Trophoblast cell (in vitro differentiated cells and primary cell): ENCODE data around the gene PHETA2.

Source experiments
- DNase-seq, 2 donors: peaks; one replicate each; pipeline ENCODE4 v3.0.0-alpha.2; 2016
- H2AFZ ChIP-seq: 2 replicates; pipeline ENCODE4 v1.6.1; 2013; ENCODE audit warnings: low read length, moderate library complexity, mild to moderate bottlenecking; ENCODE audit not compliant: insufficient read depth, poor library complexity
- H2AK5ac ChIP-seq: 2 replicates; pipeline ENCODE4 v1.6.1; 2013; ENCODE audit warnings: mild to moderate bottlenecking, low read length
- H2BK120ac ChIP-seq: 2 replicates; pipeline ENCODE4 v1.6.1; 2013; ENCODE audit warnings: low read length, mild to moderate bottlenecking, moderate library complexity; ENCODE audit not compliant: insufficient read depth, poor library complexity
- H2BK12ac ChIP-seq: 2 replicates; pipeline ENCODE4 v1.6.1; 2013; ENCODE audit warnings: mild to moderate bottlenecking, low read length, moderate library complexity
- H2BK5ac ChIP-seq: 2 replicates; pipeline ENCODE4 v1.6.1; 2013; ENCODE audit warnings: low read length, low read depth, moderate library complexity, mild to moderate bottlenecking; ENCODE audit not compliant: poor library complexity
- H3K14ac ChIP-seq: 2 replicates; pipeline ENCODE4 v1.6.1; 2013; ENCODE audit warnings: mild to moderate bottlenecking, low read length
- H3K18ac ChIP-seq: 2 replicates; pipeline ENCODE4 v1.6.1; 2013; ENCODE audit warnings: mild to moderate bottlenecking, low read length
- H3K23ac ChIP-seq: 2 replicates; pipeline ENCODE4 v1.6.1; 2013; ENCODE audit warnings: low read length
- H3K27ac ChIP-seq: 2 replicates; pipeline ENCODE4 v1.5.1; 2013; ENCODE audit warnings: low read depth, mild to moderate bottlenecking, inconsistent platforms, low read length, moderate library complexity
- H3K27me3 ChIP-seq: 2 replicates; pipeline ENCODE4 v1.6.1; 2013; ENCODE audit warnings: inconsistent platforms, mild to moderate bottlenecking, low read length, moderate library complexity; ENCODE audit not compliant: insufficient read depth
- H3K36me3 ChIP-seq, 2 experiments: 1 replicate in 1 of 2; 2 replicates in 1 of 2; pipeline ENCODE4 v1.6.1; 2013; ENCODE audit warnings: low read length in 2 of 2, mild to moderate bottlenecking in 2 of 2, moderate library complexity in 1 of 2; ENCODE audit not compliant: insufficient read depth in 2 of 2, control insufficient read depth in 1 of 2
- H3K4ac ChIP-seq: 2 replicates; pipeline ENCODE4 v1.6.1; 2013; ENCODE audit warnings: low read depth, mild to moderate bottlenecking, low read length, moderate library complexity
- H3K4me1 ChIP-seq, 2 experiments: 1 replicate in 1 of 2; 2 replicates in 1 of 2; pipeline ENCODE4 v1.6.1; 2013; ENCODE audit warnings: low read length in 2 of 2, mild to moderate bottlenecking in 2 of 2, moderate library complexity in 1 of 2; ENCODE audit not compliant: insufficient read depth in 2 of 2, control insufficient read depth in 1 of 2
- H3K4me2 ChIP-seq: 2 replicates; pipeline ENCODE4 v1.6.1; 2013; ENCODE audit warnings: inconsistent platforms, mild to moderate bottlenecking, low read length, moderate library complexity
- H3K4me3 ChIP-seq: 2 replicates; pipeline ENCODE4 v1.5.1; 2013; ENCODE audit warnings: mild to moderate bottlenecking, low read depth, low read length, inconsistent platforms
- H3K79me1 ChIP-seq: one replicate; pipeline ENCODE4 v1.6.1; 2013; ENCODE audit warnings: low read length
- H3K79me2 ChIP-seq: 2 replicates; pipeline ENCODE4 v1.6.1; 2013; ENCODE audit warnings: low read length, mild to moderate bottlenecking; ENCODE audit not compliant: control insufficient read depth, insufficient read depth, poor library complexity
- H3K9ac ChIP-seq: 2 replicates; pipeline ENCODE4 v1.6.1; 2013; ENCODE audit warnings: mild to moderate bottlenecking, low read length
- H3K9me3 ChIP-seq: 2 replicates; pipeline ENCODE4 v1.6.1; 2013; ENCODE audit warnings: low read depth, mild to moderate bottlenecking, control low read depth, inconsistent platforms, low read length; ENCODE audit not compliant: insufficient read depth
- H4K12ac ChIP-seq: 2 replicates; pipeline ENCODE4 v1.6.1; 2013; ENCODE audit warnings: low read depth, mild to moderate bottlenecking, low read length, moderate library complexity
- H4K8ac ChIP-seq: 2 replicates; pipeline ENCODE4 v1.6.1; 2013; ENCODE audit warnings: low read depth, mild to moderate bottlenecking, low read length, moderate library complexity
- H4K91ac ChIP-seq: one replicate; pipeline ENCODE4 v1.6.1; 2013; ENCODE audit warnings: low read depth, mild to moderate bottlenecking, low read length, moderate library complexity
- WGBS: extraction: QIAGEN DNeasy Blood & Tissue Kit; methylation state at CpG from one replicate; pipeline ENCODE4 v1.1.7; 2013; ENCODE audit warnings: missing lambda C conversion rate; ENCODE audit not compliant: insufficient read length, insufficient coverage; ENCODE audit errors: extremely low coverage; 5-methylcytosine and 5-hydroxymethylcytosine counted together

The PHETA2 gene

GRCh38 chr22:42079319-42080251, 5.5 kb downstream of the PHETA2 start, which contains the start of gene SMDT1:
Gene SMDT1 (plus strand): TSS chr22:42079700. CDS start chr22:42079769, 69 bp downstream.
- H2AK5ac ChIP-seq: peak within 1 kb of the TSS; percentile 98
- peak; percentile 99 to 100 for DNase-seq
- H3K27me3 ChIP-seq: no peaks in the 10 kb centered on the region
- peak within 1 kb of the TSS; percentile 93 for H3K14ac ChIP-seq
- peak within 1 kb of the TSS; percentile 86 for H3K27ac ChIP-seq
- H3K4me1 ChIP-seq: peaks cover 8 to 10% of the 10 kb centered on the region in 2 experiments
- H3K4me2 ChIP-seq: peak within 1 kb of the TSS; percentile 77
- peak within 1 kb of the TSS; percentile 97 for H4K12ac ChIP-seq
- H2BK120ac ChIP-seq: peak within 1 kb of the TSS; percentile 92
- H3K36me3 ChIP-seq: peaks cover 5 to 10% of the 10 kb centered on the region in 2 experiments
- no peak within 1 kb of the TSS for H3K23ac ChIP-seq
- peak within 1 kb of the TSS; percentile 78 for H2BK5ac ChIP-seq
- no peaks in the 10 kb centered on the region for H3K9me3 ChIP-seq
- peak within 1 kb of the TSS; percentile 95 for H2AFZ ChIP-seq
- peak within 1 kb of the TSS; percentile 97 for H4K91ac ChIP-seq
- peak within 1 kb of the TSS; percentile 90 for H3K18ac ChIP-seq
- peak within 1 kb of the TSS; percentile 94 for H3K4me3 ChIP-seq
- WGBS: no CpG with 5 or more reads among the region's 71 CpGs
- H2BK12ac ChIP-seq: peak within 1 kb of the TSS; percentile 37
- H3K79me1 ChIP-seq: peaks cover 8% of the 10 kb centered on the region
- H4K8ac ChIP-seq: peak within 1 kb of the TSS; percentile 97
- peak within 1 kb of the TSS; percentile 87 for H3K4ac ChIP-seq
- peak within 1 kb of the TSS; percentile 91 for H3K9ac ChIP-seq
- peaks cover 4% of the 10 kb centered on the region for H3K79me2 ChIP-seq

- H3K9ac ChIP-seq: no peak overlapping the region
- H3K27me3 ChIP-seq: no peaks in the 10 kb centered on the region
- no peak overlapping the region for H3K27ac ChIP-seq
- H3K14ac ChIP-seq: no peak overlapping the region
- H3K23ac ChIP-seq: no peak overlapping the region
- DNase-seq: peak; percentile 20 to 60
- no peak overlapping the region for H3K18ac ChIP-seq
- no peak overlapping the region for H2BK120ac ChIP-seq
- no peak overlapping the region for H3K4ac ChIP-seq
- no peaks in the 10 kb centered on the region for H3K9me3 ChIP-seq
- H2BK12ac ChIP-seq: no peak overlapping the region
- no peak overlapping the region for H2AFZ ChIP-seq
- H3K4me2 ChIP-seq: peak overlapping the region; percentile 77
- peaks cover 4% of the 10 kb centered on the region for H3K79me2 ChIP-seq
- H3K79me1 ChIP-seq: peaks cover 8% of the 10 kb centered on the region
- H2BK5ac ChIP-seq: no peak overlapping the region
- no CpG with 5 or more reads among the region's 14 CpGs for WGBS
- peaks cover 9 to 14% of the 10 kb centered on the region in 2 experiments for H3K36me3 ChIP-seq
- H3K4me3 ChIP-seq: peak overlapping the region; percentile 94
- H4K12ac ChIP-seq: no peak overlapping the region
- no peak overlapping the region for H4K91ac ChIP-seq
- H4K8ac ChIP-seq: no peak overlapping the region
- H2AK5ac ChIP-seq: no peak overlapping the region
- H3K4me1 ChIP-seq: peaks cover 8 to 10% of the 10 kb centered on the region in 2 experiments
Measured at GRCh38 chr22:42080287-42080686, 6.2 kb downstream of the PHETA2 start.

- no peak overlapping the region for H4K91ac ChIP-seq
- H3K4me2 ChIP-seq: no peak overlapping the region
- no peak overlapping the region for H2BK5ac ChIP-seq
- H3K79me2 ChIP-seq: peaks cover 4% of the 10 kb centered on the region
- H3K18ac ChIP-seq: no peak overlapping the region
- H3K4me1 ChIP-seq: peaks cover 8 to 10% of the 10 kb centered on the region in 2 experiments
- peaks cover 9 to 29% of the 10 kb centered on the region in 2 experiments for H3K36me3 ChIP-seq
- no peak overlapping the region for H3K4ac ChIP-seq
- H4K12ac ChIP-seq: no peak overlapping the region
- no peaks in the 10 kb centered on the region for H3K27me3 ChIP-seq
- no peak overlapping the region for H2BK120ac ChIP-seq
- H2AFZ ChIP-seq: no peak overlapping the region
- H2AK5ac ChIP-seq: no peak overlapping the region
- no peaks in the 10 kb centered on the region for H3K9me3 ChIP-seq
- H3K4me3 ChIP-seq: no peak overlapping the region
- H3K27ac ChIP-seq: no peak overlapping the region
- peaks cover 8% of the 10 kb centered on the region for H3K79me1 ChIP-seq
- no peak overlapping the region for H3K14ac ChIP-seq
- H4K8ac ChIP-seq: no peak overlapping the region
- H3K23ac ChIP-seq: no peak overlapping the region
- no peak overlapping the region for H2BK12ac ChIP-seq
- DNase-seq: no peak
- no peak overlapping the region for H3K9ac ChIP-seq
- no CpG with 5 or more reads among the region's 4 CpGs for WGBS
Measured at GRCh38 chr22:42083119-42083518, 9.1 kb downstream of the PHETA2 start.

GRCh38 chr22:42084874-42085273, 10.8 kb downstream of the PHETA2 start:
- no CpG with 5 or more reads among the region's 8 CpGs for WGBS
- no peak overlapping the region for H3K9ac ChIP-seq
- peaks cover 2% of the 10 kb centered on the region for H3K79me2 ChIP-seq
- no peak overlapping the region for H3K23ac ChIP-seq
- H2BK5ac ChIP-seq: no peak overlapping the region
- H3K14ac ChIP-seq: no peak overlapping the region
- no peak for DNase-seq
- H2BK120ac ChIP-seq: no peak overlapping the region
- no peak overlapping the region for H3K4me2 ChIP-seq
- peaks cover 10 to 29% of the 10 kb centered on the region in 2 experiments for H3K36me3 ChIP-seq
- no peak overlapping the region for H2AK5ac ChIP-seq
- no peaks in the 10 kb centered on the region for H3K27me3 ChIP-seq
- H3K79me1 ChIP-seq: no peaks in the 10 kb centered on the region
- no peak overlapping the region for H3K4ac ChIP-seq
- H3K4me1 ChIP-seq: peaks cover 2 to 4% of the 10 kb centered on the region in 2 experiments
- no peaks in the 10 kb centered on the region for H3K9me3 ChIP-seq
- H4K91ac ChIP-seq: no peak overlapping the region
- H3K18ac ChIP-seq: no peak overlapping the region
- no peak overlapping the region for H4K8ac ChIP-seq
- H3K27ac ChIP-seq: no peak overlapping the region
- no peak overlapping the region for H3K4me3 ChIP-seq
- H2BK12ac ChIP-seq: no peak overlapping the region
- H4K12ac ChIP-seq: no peak overlapping the region
- H2AFZ ChIP-seq: no peak overlapping the region
